ENCODE data around the gene ANKRD49. TPM values are rescaled to one million over a fixed set of nuclear protein-coding genes. Genes with fewer than 3 reads are reported as not detected.
A peak's percentile ranks its signal among the peaks of the same experiment; 100 is the strongest.

ANKRD49 gene
- total and polyA plus RNA-seq, 10 of the 15 experiments (the other 5 are each of a cell fraction or from before 2014, with no cell fraction given), result 19.2 to 46.6 (median 33.6) TPM

- H3K4me1 ChIP-seq (ENCODE audit: control insufficient read depth, insufficient read depth, low read length), result no peaks in the 10 kb centered on the region
- no peaks in the 10 kb centered on the region for H3K36me3 ChIP-seq (ENCODE audit: control insufficient read depth in 2 of 2, insufficient read depth in 2 of 2, low read length in 1 of 2)
- no peak overlapping the region for H2AFZ ChIP-seq (ENCODE audit: control insufficient read depth, low read depth, low read length)
- POLR2A ChIA-PET, result interaction anchor here (1.7 kb wide), 1 partner anchor 84 kb away, joined by 3 read pairs; no protein-coding TSS in a partner anchor
- SMC1A ChIA-PET (ENCODE audit: uncharacterized antibody, unreplicated experiment), result interaction anchor here (1.4 to 13.5 kb wide), 5 partner anchors 11 to 85 kb away, joined by 3 to 216 read pairs (median 145); no protein-coding TSS in a partner anchor
- no peak overlapping the region for H3K4me3 ChIP-seq
- no peaks in the 10 kb centered on the region for H4K20me1 ChIP-seq (ENCODE audit: control insufficient read depth, insufficient read depth)
- RAD21 ChIA-PET (ENCODE audit: unreplicated experiment), result interaction anchor here (1.2 to 6.5 kb wide), 3 partner anchors 67 to 85 kb away, joined by 3 to 121 read pairs (median 55); no protein-coding TSS in a partner anchor
- 9% methylated on average over 4 of the region's 4 CpGs for WGBS (ENCODE audit: insufficient coverage, insufficient replicate concordance, low lambda C conversion rate, missing lambda C conversion rate)
- H3K4me2 ChIP-seq (ENCODE audit: control insufficient read depth, insufficient read depth), result no peak overlapping the region
- no peaks in the 10 kb centered on the region for H3K9me3 ChIP-seq (replicated peaks; ENCODE audit: control insufficient read depth, insufficient read depth, low read length)
- no peaks in the 10 kb centered on the region for H3K27me3 ChIP-seq (replicated peaks in 1 of 2; ENCODE audit: control insufficient read depth in 2 of 2, insufficient read depth in 2 of 2, low read length in 1 of 2)
- no peak for DNase-seq (ENCODE audit: low read depth, low spot score)
- no peak overlapping the region for H3K27ac ChIP-seq (ENCODE audit: control insufficient read depth, insufficient read depth)
- ATAC-seq, result no peak
- TF ChIP-seq ZNF24 (IDR thresholded peaks at IDR 0.05), result no peak
- no peak for TF ChIP-seq HDAC6 (IDR thresholded peaks at IDR 0.05; ENCODE audit: unreplicated experiment)
- no peak for TF ChIP-seq CHD2 (IDR thresholded peaks at IDR 0.05; ENCODE audit: borderline replicate concordance, low read depth, low read length)
- no peak for TF ChIP-seq TCF12 (IDR thresholded peaks at IDR 0.05; ENCODE audit: low read depth, low read length)
- no peaks in the 10 kb centered on the region for H3K79me2 ChIP-seq (ENCODE audit: control insufficient read depth, insufficient read depth, low read length)
- FAIRE-seq, result no peak
- in situ Hi-C loops (cut with MboI) (no loop called here), intact Hi-C loops (cut with micrococcal nuclease; ENCODE audit: unreplicated experiment) (loop anchor here (2.0 to 10.0 kb wide), 2 partner anchors 237 to 379 kb away; no protein-coding TSS in a partner anchor)
- H3K9ac ChIP-seq (ENCODE audit: control insufficient read depth, insufficient read depth, low read length), result no peak overlapping the region
- BruUV-seq (replicated peaks), result no TSS peak
- CTCF ChIA-PET, result interaction anchor here (1.0 to 15.7 kb wide), 8 partner anchors 8 to 380 kb away, joined by 4 to 337 read pairs (median 17); no protein-coding TSS in a partner anchor
Observed at GRCh38 chr11:94518300-94518699, 24.5 kb downstream of the ANKRD49 start.

GRCh38 chr11:94519478-94520084 lies 25.8 kb downstream of the ANKRD49 start:
- Histone ChIP-seq H4K20me1 (ENCODE audit: control insufficient read depth, insufficient read depth) (no peaks in the 10 kb centered on the region), H3K27ac (ENCODE audit: control insufficient read depth, insufficient read depth) (no peak overlapping the region), H2AFZ (ENCODE audit: control insufficient read depth, low read depth, low read length) (no peak overlapping the region), H3K36me3 (ENCODE audit: control insufficient read depth in 2 of 2, insufficient read depth in 2 of 2, low read length in 1 of 2) (no peaks in the 10 kb centered on the region), H3K79me2 (ENCODE audit: control insufficient read depth, insufficient read depth, low read length) (no peaks in the 10 kb centered on the region), H3K9me3 (replicated peaks; ENCODE audit: control insufficient read depth, insufficient read depth, low read length) (no peaks in the 10 kb centered on the region), H3K4me2 (ENCODE audit: control insufficient read depth, insufficient read depth) (no peak overlapping the region), H3K27me3 (replicated peaks in 1 of 2; ENCODE audit: control insufficient read depth in 2 of 2, insufficient read depth in 2 of 2, low read length in 1 of 2) (no peaks in the 10 kb centered on the region), H3K4me3 (no peak overlapping the region), H3K9ac (ENCODE audit: control insufficient read depth, insufficient read depth, low read length) (no peak overlapping the region), H3K4me1 (ENCODE audit: control insufficient read depth, insufficient read depth, low read length) (no peaks in the 10 kb centered on the region; the same call in 1 of the 2 replicates)
- SMC1A ChIA-PET (ENCODE audit: uncharacterized antibody, unreplicated experiment), result interaction anchor here (0.6 to 13.5 kb wide), 16 partner anchors 10 to 377 kb away, joined by 3 to 216 read pairs (median 4); no protein-coding TSS in a partner anchor
- DNase-seq (ENCODE audit: low read depth, low spot score) (no peak), ATAC-seq (peak; percentile 78), FAIRE-seq (no peak)
- intact Hi-C loops (cut with micrococcal nuclease; ENCODE audit: unreplicated experiment), result loop anchor here (1.0 to 10.0 kb wide), 4 partner anchors 24 to 377 kb away; partner anchors contain the start of gene FUT4
- RAD21 ChIA-PET (ENCODE audit: unreplicated experiment), result interaction anchor here (0.9 to 6.5 kb wide), 13 partner anchors 10 to 104 kb away, joined by 3 to 121 read pairs (median 3); partner anchors contain the start of gene FUT4
- in situ Hi-C loops (cut with MboI), result loop anchor here (5.0 kb wide), 1 partner anchor 78 kb away; no protein-coding TSS in a partner anchor
- no TSS peak for BruUV-seq (replicated peaks)
- CTCF ChIA-PET, result interaction anchor here (0.7 to 15.7 kb wide), 24 partner anchors 10 to 449 kb away, joined by 3 to 337 read pairs (median 4); no protein-coding TSS in a partner anchor
- POLR2A ChIA-PET, result interaction anchor here (0.7 to 1.2 kb wide), 4 partner anchors 28 to 560 kb away, joined by 3 to 4 read pairs (median 3); no protein-coding TSS in a partner anchor
- 0% methylated on average over 5 of the region's 5 CpGs for WGBS (ENCODE audit: insufficient coverage, insufficient replicate concordance, low lambda C conversion rate, missing lambda C conversion rate)
- TF ChIP-seq CTCF (IDR thresholded peaks at IDR 0.05 in 2 of 3, conservative IDR thresholded peaks at IDR 0.05 in 1 of 3; ENCODE audit: control insufficient read depth in 2 of 3, extremely low read depth in 1 of 3, insufficient read depth in 1 of 3, low read depth in 3 of 3, low read length in 3 of 3), result peak; percentile 37 to 47 (median 40); a peak in 5 of 6 replicates
- TF ChIP-seq ZNF592 (IDR thresholded peaks at IDR 0.05), result peak; percentile 55; the same call in 1 of the 2 replicates
- TF ChIP-seq SIX5 (IDR thresholded peaks at IDR 0.05; ENCODE audit: low read depth, low read length, severe bottlenecking), result no peak
- no peak for TF ChIP-seq NFXL1 (IDR thresholded peaks at IDR 0.05; ENCODE audit: borderline replicate concordance)

Measured in GM12878 (cell line).